Tibial artery (tissue), 4 donors: ENCODE data around the gene VSNL1.
A peak's percentile ranks its signal among the peaks of the same experiment; 100 is the strongest.

Experiments
- DNase-seq, 2 donors: peaks; one replicate each; pipeline ENCODE4 v3.0.0-alpha.2; 2019
- H3K27ac ChIP-seq, 2 donors: fragments of 200-600 bp; sonication (generic) in 1 of 2; 1 replicate in 1 of 2; 2 replicates in 1 of 2; pipeline ENCODE4 v1.5.1; 2018 to 2019; ENCODE audit warnings: mild to moderate bottlenecking in 1 of 2
- H3K27me3 ChIP-seq, 2 donors: fragments of 200-600 bp; sonication (generic) in 1 of 2; one replicate each; pipeline versions ENCODE4 v1.5.1 to v1.6.0; 2016 to 2019
- H3K36me3 ChIP-seq, 3 donors: fragments of 200-600 bp; sonication (generic) in 2 of 3; one replicate each; pipeline ENCODE4 v1.5.1; 2016 to 2019; ENCODE audit warnings: mild to moderate bottlenecking in 2 of 3
- H3K4me1 ChIP-seq, 4 donors: fragments of 200-600 bp; sonication (generic) in 2 of 4; 1 replicate in 3 of 4; 2 replicates in 1 of 4; pipeline ENCODE4 v1.5.1; 2016 to 2019
- H3K4me3 ChIP-seq, 2 donors: fragments of 200-600 bp; sonication (generic) in 1 of 2; 1 replicate in 1 of 2; 2 replicates in 1 of 2; pipeline ENCODE4 v1.5.1; 2018 to 2019; ENCODE audit warnings: mild to moderate bottlenecking in 2 of 2
- H3K9me3 ChIP-seq, 3 donors: fragments of 200-600 bp; sonication (generic) in 1 of 3; one replicate each; pipeline ENCODE4 v1.5.1; 2016 to 2019
- CTCF ChIP-seq, 2 experiments: fragments of 200-600 bp in 1 of 2; fragments of 450-650 bp in 1 of 2; IDR thresholded peaks; one replicate each; pipeline ENCODE4 v1.5.1; 2017 to 2019; ENCODE audit warnings: antibody characterized with exemption in 2 of 2, mild to moderate bottlenecking in 1 of 2, moderate library complexity in 1 of 2
- intact Hi-C: fragments of 100-400 bp; cut with DNase I; formaldehyde crosslinking; loops from one replicate; pipeline ENCODE4 v1.15.0; 2023; ENCODE audit warnings: low total_unique reads

Gene VSNL1

GRCh38 chr2:17517481-17518211 lies 22.9 kb upstream of the VSNL1 start:
- no peaks in the 10 kb centered on the region for H3K27me3 ChIP-seq
- peak overlapping the region; percentile 47 to 57 for H3K4me3 ChIP-seq
- peak overlapping the region; percentile 70 to 79 for H3K27ac ChIP-seq
- H3K36me3 ChIP-seq: no peaks in the 10 kb centered on the region
- intact Hi-C loops: no loop called here
- H3K9me3 ChIP-seq: no peaks in the 10 kb centered on the region
- no peak for DNase-seq
- H3K4me1 ChIP-seq: peaks cover 0 to 8% (median 3%) of the 10 kb centered on the region in 4 donors
- TF ChIP-seq CTCF (IDR thresholded peaks at IDR 0.05): no peak

DNA sequence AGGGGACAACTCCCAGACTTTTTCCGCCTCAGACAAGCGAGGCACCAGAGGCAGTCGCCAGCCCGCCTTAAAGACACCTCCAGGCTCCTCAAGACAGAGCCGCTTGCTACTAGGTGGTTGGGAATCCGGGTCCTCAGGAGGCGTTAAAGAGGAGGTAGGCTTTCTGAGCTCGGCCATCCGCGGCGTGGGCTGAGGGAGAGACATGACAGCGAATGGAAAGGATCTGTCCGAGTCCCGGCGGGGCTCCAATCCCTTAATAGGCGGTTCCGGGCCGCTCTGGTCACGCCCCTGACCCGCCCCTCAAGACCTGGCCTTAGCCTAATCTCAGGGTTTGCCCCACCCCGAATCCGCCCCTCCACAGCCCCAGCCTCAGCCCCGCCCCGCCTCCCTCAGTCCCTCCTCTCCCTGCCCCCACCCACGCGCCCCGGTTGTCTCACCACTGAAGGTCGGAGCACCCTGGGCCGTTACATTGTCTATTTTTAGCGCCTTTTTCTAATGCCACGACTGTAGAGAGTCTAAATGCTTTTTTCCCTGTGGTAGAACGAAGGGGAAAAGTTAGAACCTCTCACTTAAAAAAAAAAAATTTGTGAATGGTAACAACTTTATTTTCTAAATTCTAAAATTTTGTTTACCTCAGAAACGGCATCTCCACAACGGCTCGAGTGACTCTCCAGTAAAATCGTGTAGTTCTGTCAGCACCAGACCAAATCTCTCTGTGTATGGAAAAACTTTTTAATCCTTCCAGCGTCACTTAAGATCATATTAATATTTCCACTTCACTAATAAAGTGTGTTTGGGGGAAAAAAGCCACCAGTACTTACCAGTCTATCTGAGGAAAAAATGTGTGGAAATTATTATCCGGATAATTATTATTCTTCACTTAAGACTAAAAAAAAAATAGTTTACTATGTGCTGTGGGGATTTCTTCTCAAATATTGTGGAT lies 22.0 kb upstream of the VSNL1 start, which contains the start of gene RAD51AP2:
Gene RAD51AP2 (minus strand): TSS at position 229 of the 943 bp plus-strand sequence. CDS start 25 bp downstream, at position 204.
- Histone ChIP-seq H3K4me3 (peak within 1 kb of the TSS; percentile 47 to 57), H3K36me3 (no peaks in the 10 kb centered on the region), H3K27me3 (no peaks in the 10 kb centered on the region), H3K9me3 (no peaks in the 10 kb centered on the region), H3K27ac (peak within 1 kb of the TSS; percentile 70 to 79), H3K4me1 (peaks cover 0 to 8% (median 3%) of the 10 kb centered on the region in 4 donors)
- peak; percentile 83 to 89 for DNase-seq
- intact Hi-C loops: no loop called here
- no peak for TF ChIP-seq CTCF (IDR thresholded peaks at IDR 0.05)

DNA sequence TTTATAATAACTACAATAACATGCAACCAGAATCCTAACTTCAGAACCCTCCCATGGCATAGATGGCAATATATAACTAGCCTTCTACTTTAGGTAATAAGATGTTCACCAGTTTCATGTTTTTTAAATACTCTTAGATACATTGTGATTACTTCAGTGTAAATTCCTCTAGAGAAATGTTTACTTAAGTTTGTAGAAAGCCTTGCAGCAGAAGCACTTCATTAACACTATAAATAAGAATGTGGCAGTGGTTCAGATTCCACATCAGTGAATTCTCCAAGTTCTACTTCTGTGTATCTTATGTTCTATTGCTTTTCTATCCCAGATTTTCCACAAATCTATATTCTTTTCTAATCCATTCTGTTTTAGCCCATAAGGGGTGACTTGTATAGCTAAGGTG lies 21.0 kb upstream of the VSNL1 start:
- Histone ChIP-seq H3K9me3 (no peaks in the 10 kb centered on the region), H3K36me3 (no peaks in the 10 kb centered on the region), H3K4me3 (no peak overlapping the region), H3K27me3 (no peaks in the 10 kb centered on the region), H3K4me1 (peaks cover 0 to 8% (median 3%) of the 10 kb centered on the region in 4 donors), H3K27ac (no peak overlapping the region)
- intact Hi-C loops: no loop called here
- no peak for TF ChIP-seq CTCF (IDR thresholded peaks at IDR 0.05)
- DNase-seq: no peak

DNA sequence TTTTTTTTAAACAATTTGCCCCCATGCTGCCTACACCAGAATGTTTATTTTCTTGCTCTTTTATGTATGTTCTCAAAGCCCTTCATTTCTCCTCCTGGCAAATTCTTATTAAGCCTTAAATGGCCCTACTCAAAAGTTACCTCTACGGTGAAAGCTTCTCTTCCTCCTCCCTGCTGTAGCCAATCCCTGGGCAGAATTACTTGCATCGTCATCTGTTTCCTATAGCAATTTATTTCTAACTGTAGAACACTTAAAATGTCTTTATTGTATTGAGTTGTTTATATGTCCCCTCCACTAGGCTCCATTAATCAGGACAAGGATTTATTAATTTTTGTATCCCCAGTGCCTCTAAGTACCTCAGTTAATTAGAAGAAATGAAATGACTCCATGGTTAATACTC lies 19.7 kb upstream of the VSNL1 start:
- no peaks in the 10 kb centered on the region for H3K9me3 ChIP-seq
- no peak overlapping the region for H3K4me3 ChIP-seq
- TF ChIP-seq CTCF (IDR thresholded peaks at IDR 0.05): no peak
- no peak for DNase-seq
- H3K27ac ChIP-seq: no peak overlapping the region
- intact Hi-C loops: no loop called here
- H3K36me3 ChIP-seq: no peaks in the 10 kb centered on the region
- peaks cover 0 to 8% (median 3%) of the 10 kb centered on the region in 4 donors for H3K4me1 ChIP-seq
- no peaks in the 10 kb centered on the region for H3K27me3 ChIP-seq

DNA sequence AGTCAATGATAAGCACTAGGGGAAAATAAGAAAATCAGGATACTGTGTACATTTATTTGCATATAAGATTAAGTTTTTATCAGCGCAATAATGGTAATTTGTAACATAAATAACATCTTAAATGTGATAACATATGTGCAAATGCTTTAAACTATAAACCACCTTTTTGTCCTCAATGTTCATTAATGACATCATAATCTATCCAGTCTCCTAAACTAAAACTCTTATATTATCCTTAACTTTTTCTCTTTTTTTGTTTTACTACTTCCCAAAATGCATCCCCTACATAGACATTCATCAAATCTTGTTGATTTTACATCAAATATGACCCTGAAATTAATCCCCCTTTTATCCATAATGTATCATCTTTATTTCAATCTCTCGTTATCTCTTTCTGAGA lies 18.9 kb upstream of the VSNL1 start:
- no peak for DNase-seq
- intact Hi-C loops: no loop called here
- Histone ChIP-seq H3K27me3 (no peaks in the 10 kb centered on the region), H3K9me3 (no peaks in the 10 kb centered on the region), H3K4me3 (no peak overlapping the region), H3K36me3 (no peaks in the 10 kb centered on the region), H3K4me1 (peaks cover 0 to 8% (median 3%) of the 10 kb centered on the region in 4 donors), H3K27ac (no peak overlapping the region)
- TF ChIP-seq CTCF (IDR thresholded peaks at IDR 0.05): no peak
